Measurements from ENCODE around the gene KLF11.

Gene KLF11

DNA sequence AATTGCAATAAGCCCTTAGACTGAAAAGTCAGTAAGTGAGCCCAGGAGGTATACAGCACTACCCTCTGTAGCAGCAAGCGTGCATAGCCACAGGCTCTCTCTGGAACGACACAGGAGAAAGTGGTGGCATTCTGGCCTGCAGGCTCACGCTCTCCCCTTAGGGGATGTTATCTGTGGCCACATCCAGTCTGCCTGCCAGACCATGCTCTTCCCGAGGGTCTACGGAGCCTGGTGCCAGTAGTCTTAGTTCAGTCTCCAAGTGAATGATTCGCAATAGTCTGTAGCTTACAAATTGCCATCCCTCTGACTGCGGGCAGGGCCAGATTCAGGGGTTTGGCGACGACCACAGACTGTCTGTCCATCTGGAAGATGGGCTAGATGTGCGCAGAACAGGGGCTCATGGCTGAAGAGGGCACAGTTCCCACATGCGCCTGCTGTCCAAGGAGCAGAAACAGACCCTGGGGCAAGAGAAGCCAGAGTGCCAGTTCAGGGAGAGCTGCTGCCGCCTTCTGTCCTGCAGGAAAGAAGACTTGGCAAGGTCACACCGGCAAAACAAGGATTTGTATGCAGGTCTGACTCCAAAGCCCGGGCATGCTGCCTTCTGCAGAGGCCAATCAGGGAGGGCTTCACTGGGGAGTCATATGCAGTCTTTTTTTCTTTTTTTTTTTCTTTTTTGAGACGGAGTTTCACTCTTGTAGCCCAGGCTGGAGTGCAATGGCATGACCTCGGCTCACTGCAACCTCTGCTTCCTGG lies 3.5 kb upstream of the KLF11 start:
- DNase-seq: peak in 44 of 56 donors; percentile 18 to 83 (median 50)

DNA sequence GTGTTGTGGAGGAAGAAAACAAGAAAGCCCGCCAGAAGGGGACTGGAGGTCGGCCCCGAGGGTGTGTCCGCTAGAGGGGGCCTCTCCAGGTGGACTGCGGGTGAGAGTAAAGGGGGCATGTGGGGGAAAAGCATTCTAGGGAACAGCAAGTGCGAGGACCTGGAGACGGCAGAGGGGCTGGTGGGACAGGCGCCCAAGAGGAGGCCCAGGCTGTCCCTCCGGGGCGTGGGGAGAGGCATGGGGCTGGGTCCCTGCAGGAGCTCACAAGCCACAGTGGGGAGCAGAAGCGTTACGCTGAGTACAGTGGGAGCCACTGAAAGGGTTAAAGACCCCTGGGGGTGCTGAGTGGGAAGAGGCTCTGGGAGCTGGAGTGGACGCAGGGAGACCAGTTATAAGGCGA lies 1.6 kb upstream of the KLF11 start:
- DNase-seq: no peak

DNA sequence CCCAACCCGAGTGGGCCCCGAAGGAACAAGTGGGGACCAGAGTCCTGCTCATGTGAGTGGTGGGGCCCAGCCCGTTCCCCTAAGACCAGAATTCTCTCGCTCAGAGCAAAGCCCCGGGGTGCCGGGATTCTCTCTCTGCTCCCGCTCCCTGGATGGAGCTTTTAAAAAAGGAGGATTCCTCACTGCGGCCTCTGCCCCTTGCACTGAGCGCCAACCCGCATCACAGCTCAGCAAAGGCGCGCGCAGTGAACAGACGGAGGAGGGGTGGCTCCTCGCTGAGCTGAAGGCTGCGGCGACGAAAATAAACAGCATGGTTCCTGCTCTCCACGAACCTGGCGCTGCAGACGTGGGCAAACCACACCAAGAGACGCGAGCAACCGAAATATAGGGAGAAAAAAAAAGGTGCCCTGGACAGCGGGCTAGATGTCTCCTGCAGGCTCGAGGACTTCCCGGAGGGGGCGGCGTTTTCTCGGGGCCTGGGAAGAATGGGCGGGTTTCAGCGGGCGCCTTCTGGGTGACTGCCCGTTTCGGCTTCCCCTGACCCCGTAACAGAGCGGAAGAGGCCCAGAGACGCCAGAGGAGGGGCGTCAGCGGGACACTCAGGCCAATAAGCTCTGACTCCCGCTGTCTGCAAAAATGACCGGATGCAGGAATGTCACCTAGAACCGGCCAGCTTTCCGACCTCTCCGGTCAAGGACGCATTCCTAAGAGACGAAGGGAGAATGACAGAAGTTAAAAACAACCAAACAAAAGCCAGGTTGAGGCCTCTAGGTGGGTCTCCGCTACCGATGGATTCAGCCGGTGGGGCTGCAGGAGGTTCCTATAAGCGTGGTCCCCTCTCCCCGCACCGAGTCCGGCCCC lies 819 bp upstream of the KLF11 start:
- DNase-seq: peak in 28 of 56 donors; percentile 12 to 65 (median 32)

DNA sequence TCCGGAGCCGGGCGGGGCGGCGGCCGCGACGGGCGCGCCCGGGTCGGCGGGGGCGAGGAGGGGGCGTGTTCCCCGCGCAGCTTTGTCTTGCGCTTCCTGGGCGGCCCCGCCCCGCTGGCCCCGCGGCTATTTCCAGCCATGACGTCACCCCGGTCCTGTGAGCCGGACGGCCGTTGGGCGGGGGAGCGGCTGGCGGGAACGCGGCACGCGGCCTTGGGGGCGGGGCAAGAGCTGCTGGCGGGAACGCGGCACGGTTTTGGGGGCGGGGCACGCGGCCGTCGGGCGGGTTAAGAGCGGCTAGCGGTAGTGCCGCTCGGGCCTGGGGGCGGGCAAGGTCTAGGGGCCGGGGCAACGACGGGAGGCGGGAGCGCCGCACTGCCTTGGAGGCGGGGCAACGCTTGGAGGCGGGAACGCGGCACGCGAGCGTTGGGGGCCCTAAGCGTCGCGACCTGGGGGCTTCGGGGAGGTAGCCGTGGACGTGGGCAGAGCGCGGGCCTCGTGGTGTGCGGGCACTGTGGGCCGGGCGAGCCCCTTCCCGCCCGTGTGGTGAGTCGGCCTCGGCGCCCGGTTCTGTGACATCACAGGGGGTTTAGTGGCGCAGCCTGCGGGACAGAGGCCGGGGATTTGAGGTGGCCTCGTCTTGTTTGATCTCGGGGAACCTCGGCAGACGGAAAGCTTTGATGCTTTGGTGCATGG lies 704 bp downstream of the KLF11 start:
- peak in 54 of 56 donors; percentile 25 to 93 (median 72) for DNase-seq

DNA sequence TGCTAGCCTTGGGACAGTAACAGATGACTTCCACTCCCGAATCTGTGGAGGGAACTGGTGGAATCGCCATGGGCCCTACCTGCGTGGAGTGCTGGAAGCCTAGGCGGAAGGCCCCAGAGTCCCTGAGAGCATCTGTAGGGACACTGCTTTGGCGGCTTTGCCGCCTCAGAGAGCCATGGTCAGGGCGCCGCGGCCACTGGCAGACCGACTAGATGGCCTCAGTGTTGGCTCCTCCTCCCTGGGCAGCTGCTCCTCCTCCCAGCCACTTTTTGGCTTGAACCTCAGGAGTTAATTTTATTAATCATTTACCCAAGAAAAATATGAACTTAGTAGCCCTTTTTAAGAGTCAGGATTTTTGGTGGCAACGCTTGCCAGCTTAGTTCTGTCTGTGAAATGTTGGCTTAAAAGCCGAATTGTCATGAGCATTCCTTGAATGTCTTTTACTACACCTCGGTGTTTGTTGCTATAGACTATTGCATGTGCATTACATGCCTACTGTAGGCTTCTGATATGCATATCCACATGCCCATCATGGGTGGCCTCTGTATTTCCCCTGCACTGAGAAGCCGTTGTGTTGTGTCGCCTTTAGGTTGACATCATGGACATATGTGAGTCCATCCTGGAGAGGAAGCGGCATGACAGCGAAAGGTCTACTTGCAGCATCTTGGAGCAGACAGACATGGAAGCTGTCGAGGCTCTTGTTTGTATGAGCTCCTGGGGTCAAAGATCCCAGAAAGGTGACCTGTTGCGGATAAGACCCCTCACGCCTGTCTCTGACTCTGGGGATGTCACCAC lies 2.4 kb downstream of the KLF11 start:
- no peak for DNase-seq

DNA sequence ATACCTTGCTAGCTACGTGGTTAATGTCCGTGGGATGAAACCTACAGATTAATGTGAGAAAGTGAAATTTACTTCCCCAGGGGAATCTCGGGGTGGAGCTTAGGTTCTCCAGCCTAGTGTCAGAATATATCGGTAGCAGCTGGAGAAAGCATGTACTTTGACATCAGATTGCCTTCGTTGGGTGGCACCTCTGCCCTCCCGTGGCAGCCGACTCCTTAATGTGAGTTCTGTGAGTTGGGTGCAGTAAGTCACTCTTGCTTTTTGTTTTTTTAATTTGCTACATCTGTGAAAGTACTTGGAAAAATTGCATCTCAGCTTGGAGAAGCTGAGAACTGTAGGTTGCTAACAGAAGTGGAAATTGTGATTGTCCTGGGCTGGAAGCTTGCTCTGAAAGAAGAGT lies 3.6 kb downstream of the KLF11 start:
- DNase-seq: no peak

- DNase-seq: no peak
Observed at GRCh38 chr2:10047616-10048500, 4.5 kb downstream of the KLF11 start.

DNA sequence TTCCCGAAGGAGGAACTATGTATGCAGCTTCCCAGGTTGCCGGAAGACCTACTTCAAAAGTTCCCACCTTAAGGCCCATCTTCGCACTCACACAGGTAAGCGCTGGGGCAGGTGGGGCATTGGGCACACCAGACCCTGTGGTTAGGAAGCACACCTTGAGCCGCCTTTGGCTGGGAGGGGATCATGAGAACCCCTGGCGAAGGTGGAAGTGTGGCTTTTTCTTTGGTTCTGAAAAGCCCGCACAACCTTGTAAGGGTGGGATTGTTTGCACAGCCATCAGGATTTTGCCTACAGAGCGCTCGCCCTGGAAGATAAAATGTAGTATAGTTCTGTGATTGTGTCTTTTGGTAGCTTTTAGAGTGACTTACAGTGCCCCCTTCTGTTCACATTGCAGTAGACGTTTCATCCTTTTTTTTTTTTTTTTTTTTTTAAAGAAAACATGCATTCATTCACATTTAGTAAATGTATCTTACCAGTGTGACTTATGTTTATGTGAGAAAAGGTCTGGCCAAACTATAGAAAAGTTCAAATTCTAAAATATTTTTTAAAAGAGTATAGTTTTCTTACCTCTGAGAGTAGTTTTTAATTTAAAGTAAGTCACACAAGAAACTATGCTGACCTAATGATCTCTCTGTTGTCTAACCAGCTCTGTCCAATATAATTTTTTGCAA lies 5.3 kb downstream of the KLF11 start:
- DNase-seq: peak in 6 of 56 donors; percentile 13 to 53 (median 18)

DNA sequence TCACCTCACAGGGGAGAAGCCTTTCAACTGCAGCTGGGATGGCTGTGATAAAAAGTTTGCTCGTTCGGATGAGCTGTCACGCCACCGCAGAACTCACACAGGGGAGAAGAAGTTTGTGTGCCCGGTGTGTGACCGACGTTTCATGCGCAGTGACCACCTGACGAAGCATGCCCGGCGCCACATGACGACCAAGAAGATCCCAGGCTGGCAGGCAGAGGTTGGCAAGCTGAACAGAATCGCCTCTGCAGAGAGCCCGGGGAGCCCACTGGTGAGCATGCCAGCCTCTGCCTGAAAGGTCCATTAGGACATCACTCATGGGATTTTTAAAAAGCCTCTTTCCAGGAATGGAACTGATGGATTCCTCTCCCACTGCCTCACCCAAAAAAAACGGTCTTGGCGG lies 8.9 kb downstream of the KLF11 start:
- DNase-seq: no peak

- DNase-seq: no peak
Observed at GRCh38 chr2:10053351-10053750, 10.0 kb downstream of the KLF11 start.

DNA sequence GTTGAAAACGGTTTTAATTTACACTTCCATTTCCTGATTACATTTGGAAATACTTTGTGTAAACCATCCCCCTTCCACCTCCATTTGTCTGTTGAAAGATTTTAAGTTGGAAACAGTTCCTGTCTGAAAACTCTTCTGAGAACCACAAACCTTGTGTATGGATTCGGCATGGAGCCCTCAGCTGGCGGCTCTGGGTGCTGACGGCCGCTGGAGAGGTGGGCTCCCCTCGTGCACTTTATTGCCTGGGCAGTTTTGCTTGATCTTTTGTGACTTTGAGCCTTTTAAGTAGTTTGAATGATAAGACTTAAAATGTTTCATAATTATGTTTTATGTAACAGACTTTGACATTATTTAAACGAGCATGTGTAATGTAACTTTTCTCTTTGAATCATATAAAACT lies 11.1 kb downstream of the KLF11 start:
- DNase-seq: no peak

DNA sequence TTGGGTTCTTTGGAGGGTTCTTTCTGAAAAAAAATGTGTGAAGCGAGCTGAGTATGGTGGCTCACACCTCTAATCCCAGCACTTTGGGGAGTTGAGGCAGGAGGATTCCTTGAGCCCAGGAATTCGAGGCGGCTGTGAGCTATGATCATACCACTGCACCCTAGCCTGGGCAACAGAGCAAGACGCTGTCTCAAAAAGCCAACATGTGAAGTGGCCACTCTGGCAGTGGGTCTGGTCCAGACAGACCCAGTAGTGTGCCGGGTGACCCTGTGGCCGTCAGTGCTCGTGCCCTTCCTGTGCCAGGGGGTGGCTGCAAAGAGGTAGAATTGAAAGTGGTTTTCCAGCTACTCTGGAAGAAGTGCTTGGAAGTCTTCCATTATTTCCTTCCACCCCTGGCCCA lies 11.6 kb downstream of the KLF11 start:
- DNase-seq: no peak

GRCh38 chr2:10056439-10056838 lies 13.1 kb downstream of the KLF11 start:
- no peak for DNase-seq

- no peak for DNase-seq
Observed at GRCh38 chr2:10057231-10058107, 14.1 kb downstream of the KLF11 start.

DNA sequence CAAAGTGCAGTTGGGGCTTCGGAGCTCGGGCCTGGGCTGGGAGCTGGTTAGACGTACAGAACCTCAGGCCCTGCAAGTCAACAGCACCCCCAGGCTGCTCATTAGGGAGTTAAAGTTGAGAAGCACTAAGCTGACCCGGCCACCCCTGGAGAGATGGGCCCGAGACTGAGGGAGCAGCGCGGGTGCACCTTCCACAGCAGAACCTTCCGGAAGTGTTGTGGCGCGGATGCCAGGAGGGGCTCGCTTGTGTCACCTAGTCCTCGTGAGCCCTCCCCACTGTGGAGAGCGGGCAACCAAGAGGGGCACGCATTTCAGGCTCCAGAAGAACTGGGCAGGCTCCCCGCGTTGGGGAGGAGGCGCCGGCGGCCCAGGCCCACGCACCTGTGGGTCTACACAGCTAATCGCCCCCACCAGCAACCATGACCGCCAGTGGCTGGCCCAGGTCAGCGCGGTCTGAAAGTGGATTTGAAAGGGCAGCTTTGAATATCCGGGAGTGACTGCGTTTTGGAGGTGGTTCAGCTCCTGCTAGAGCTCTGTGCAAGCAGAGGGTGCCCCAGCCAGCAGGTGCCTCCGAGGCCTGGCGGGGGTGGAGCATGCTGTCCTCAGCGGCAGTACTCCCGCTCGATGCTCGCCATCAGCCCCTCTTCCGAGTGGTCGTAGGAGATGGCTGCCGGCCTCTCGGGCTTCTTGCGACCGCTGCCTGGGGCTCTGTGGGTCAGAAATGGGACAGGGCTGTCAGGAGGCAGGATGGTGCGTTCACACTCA lies 15.1 kb downstream of the KLF11 start:
- no peak for DNase-seq

DNA sequence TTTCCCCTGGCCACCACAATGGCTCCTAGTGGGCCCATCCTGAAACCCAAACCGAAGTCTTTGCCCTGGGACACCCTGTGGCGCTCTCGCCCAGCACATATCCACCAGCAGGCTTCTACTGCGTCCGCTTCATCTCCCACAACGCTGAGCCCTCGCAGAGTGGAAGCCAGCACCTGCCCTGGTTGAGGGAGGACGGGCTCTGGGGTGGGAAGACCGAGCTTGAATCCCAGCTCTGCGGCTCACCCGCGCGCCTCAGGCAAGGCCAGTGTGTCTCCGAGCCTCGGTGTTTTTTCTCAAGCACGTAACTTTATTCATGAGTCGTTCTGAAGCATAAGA lies 15.6 kb downstream of the KLF11 start:
- no peak for DNase-seq

GRCh38 chr2:10059552-10060335 lies 16.4 kb downstream of the KLF11 start:
- no peak for DNase-seq

Measured in nucleus accumbens (tissue), 56 donors.